Measurements from ENCODE around the gene IL17B.

GRCh38 chr5:149421834-149422233, 42.7 kb upstream of the IL17B start:
- no peak for TF ChIP-seq CHD7 (IDR thresholded peaks at IDR 0.05; ENCODE audit: insufficient replicate concordance, low read length)
- no peak for TF ChIP-seq CTCF (IDR thresholded peaks at IDR 0.05; ENCODE audit: control extremely low read depth in 1 of 3, insufficient read depth in 1 of 3, low read depth in 1 of 3, low read length in 3 of 3)
- TF ChIP-seq TEAD4 (IDR thresholded peaks at IDR 0.05; ENCODE audit: low read depth, low read length): no peak
- no peak for TF ChIP-seq SP1 (IDR thresholded peaks at IDR 0.05; ENCODE audit: low read depth, low read length)
- TF ChIP-seq EZH2 (IDR thresholded peaks at IDR 0.05; ENCODE audit: low read depth, low read length, severe bottlenecking): no peak
- no peak for TF ChIP-seq YY1 (IDR thresholded peaks at IDR 0.05; ENCODE audit: low read depth, low read length)
- no peak for TF ChIP-seq RAD21 (IDR thresholded peaks at IDR 0.05 in 1 of 2, conservative IDR thresholded peaks at IDR 0.05 in 1 of 2; ENCODE audit: low read depth in 2 of 2, low read length in 2 of 2)
- TF ChIP-seq, protein P1, sequence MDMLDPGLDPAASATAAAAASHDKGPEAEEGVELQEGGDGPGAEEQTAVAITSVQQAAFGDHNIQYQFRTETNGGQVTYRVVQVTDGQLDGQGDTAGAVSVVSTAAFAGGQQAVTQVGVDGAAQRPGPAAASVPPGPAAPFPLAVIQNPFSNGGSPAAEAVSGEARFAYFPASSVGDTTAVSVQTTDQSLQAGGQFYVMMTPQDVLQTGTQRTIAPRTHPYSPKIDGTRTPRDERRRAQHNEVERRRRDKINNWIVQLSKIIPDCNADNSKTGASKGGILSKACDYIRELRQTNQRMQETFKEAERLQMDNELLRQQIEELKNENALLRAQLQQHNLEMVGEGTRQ (IDR thresholded peaks at IDR 0.05; ENCODE audit: low read length): no peak
- TF ChIP-seq TBP (IDR thresholded peaks at IDR 0.05; ENCODE audit: low read depth, low read length): no peak
- TF ChIP-seq ATF3 (IDR thresholded peaks at IDR 0.05; ENCODE audit: insufficient read depth, low read depth, low read length): no peak
- TF ChIP-seq CEBPB (IDR thresholded peaks at IDR 0.05; ENCODE audit: low read depth, low read length): no peak

Data from H1 (cell line).